Measurements from ENCODE around the gene INSC. TPM values are rescaled to one million over a fixed set of nuclear protein-coding genes. Genes with fewer than 3 reads are reported as not detected.

INSC gene
- total RNA-seq, 1 donor from 2014 or later = 8.3 TPM

DNA sequence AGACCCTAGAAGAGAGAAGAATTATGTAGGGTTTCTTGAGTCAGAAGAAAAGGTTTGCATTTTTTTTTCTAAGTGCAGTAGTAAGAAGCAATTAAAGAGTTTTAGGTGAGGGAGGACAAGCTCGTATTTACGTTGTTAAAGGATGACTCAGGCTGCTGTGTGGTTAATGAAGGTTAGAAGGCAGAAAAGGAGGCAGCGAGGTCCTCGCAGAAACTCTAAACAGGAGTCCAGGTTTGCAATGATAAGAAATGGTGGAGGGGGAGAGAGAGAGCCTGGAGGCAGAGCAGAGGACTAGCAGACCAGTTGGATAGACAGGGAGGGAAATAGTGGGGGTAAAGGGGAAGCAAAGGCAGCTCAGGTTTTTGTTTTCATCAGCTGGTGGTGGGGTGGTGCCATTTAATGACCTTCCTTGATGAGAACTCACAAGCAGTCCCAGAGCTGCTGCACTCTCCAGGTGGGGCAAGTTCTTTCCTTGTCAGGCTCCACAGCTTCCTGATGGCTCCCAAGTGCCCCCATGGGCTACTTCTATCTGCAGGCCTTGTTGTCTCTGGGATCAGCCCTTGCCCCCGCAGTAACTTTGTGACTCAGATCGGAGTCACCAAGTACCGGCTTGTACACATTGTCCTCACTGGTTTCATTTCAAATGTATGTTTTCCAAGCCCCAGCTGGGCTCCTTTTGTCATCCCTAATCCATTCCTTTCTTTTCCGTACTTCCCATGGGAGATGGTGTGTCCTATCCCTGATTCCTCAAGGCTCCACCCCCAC is 8.3 kb upstream of the INSC start:
- DNase-seq (ENCODE audit: low spot score) = no peak
- ATAC-seq = no peak
- intact Hi-C loops (cut with DNase I) = no loop called here

DNA sequence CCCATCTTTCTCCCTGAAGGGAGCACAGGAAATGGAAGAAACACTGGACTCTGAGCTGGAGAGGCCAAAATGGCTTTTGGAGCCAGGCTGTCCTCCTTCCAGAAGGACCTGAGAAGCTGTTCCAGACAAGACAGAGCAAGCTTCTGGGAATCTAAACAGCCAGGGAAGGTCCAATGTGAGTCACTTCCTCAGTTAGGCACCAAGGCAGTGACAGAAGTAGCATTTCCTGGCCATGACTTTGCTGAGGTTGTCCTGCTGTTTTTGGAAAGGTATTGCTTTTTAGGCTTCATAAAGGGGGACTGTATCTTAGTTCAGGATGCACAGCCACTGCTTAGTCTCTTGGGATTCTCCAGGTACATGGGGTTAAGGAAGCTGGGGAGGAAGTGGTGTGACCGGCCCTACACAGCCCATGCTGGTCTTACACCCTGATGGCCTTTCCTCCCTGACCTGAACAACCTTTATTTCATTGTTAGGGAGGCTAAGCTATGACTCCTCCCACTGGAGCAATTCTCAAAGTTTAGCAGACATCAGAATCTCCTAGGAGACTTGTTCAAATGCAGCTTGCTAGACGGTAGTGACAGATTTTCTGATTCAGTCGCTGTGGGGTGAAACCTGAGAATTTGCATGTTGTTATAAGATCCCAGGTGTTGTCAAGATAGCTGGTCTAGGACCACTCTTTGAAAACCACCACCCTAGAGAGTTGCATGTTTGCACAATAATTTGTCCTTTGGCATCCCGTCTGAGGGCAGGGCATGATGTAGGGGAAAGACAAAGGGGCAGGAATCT is 6.8 kb upstream of the INSC start:
- no peak for ATAC-seq
- intact Hi-C loops (cut with DNase I) = no loop called here
- DNase-seq (ENCODE audit: low spot score) = no peak

DNA sequence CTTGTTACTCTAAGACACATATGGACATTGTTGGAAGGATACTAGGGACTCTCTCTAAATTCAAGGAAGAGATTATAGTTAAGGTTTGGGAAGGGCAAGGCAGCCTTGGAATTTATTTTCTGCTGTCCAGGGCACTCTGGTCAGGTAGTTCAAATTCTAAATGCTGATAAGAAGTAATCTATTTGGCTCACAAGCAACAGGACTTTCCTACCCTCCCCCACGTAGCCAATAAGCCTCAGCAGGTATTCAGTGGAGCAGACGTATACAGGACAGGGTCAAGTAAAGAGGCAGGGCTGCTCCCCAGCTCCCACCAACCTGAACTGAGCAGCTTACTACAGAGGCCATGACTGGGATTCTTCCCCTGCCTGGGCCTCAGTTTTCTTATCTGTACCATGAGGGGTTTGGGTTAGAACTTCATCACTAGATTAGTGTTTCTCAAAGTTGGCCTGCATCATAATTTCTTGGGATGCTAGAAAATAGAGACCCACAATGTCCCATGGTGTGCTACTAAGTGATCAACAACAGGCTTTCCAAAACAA is 6.1 kb upstream of the INSC start:
- DNase-seq (ENCODE audit: low spot score) (no peak), ATAC-seq (no peak)
- intact Hi-C loops (cut with DNase I) = no loop called here

DNA sequence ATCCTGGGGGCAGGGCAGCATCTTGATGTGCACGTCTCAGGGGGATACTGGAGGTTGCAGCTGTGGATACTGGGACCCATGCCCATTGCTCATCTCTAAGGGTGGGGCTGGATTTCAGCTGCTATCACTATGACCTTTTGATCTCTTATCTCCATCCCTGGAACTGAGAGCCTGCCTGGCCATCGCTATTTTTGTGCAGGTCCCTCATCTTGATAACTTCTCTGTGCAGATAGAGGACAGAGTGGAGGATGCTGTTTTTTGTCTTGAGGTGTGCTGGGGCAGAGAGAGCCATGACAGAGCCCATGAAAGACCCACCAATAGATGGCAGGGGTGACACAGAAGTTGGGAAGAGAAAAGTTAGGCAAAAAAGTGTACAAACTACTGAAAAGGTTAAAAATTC is 5.1 kb upstream of the INSC start:
- ATAC-seq = no peak
- intact Hi-C loops (cut with DNase I) = no loop called here

DNA sequence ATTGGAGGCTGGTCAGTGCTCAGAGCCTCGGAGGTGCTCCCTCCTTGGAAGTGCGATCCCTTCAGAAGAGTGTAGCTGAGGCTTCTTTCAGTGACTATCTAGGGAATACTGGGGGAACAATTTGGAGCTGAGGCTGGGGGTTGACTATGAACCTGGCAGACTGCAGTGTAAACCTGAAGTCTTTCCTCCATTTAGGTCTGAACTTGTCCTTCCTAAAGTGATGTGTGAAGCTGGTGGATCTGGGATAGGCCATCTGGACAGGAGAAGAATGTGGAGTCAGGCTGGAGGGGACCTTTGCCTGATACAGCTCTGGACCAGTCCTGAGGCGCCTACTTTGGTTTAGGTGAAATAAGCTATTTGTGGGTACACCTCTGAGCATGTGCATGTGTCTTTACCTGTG is 3.5 kb upstream of the INSC start:
- no peak for ATAC-seq
- intact Hi-C loops (cut with DNase I) = no loop called here
- no peak for DNase-seq (ENCODE audit: low spot score)

More for the DNA sequence above, 5.1 kb upstream of the INSC start:
- DNase-seq (ENCODE audit: low spot score) = no peak

DNA sequence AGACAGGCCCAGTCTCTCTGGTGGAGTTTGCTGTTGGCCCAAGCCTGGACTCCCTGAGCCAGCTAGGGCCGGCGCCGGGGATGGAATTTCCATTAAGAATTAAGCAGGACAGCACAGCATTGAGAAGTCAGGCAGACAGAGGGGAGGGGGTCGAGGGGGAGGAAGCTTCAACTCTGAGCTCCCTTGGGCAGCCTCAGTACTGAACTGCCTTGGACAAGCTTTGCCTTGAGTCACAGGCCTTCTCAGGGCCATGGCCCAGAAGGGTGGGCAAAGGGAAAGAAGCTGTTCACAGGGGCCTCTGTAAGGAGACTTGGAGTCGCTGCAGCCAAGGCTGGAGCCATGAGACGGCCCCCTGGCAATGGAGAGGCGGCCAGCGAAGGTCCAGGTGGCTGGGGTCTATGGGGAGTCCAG is 2.6 kb upstream of the INSC start:
- no peak for ATAC-seq
- intact Hi-C loops (cut with DNase I) = no loop called here
- no peak for DNase-seq (ENCODE audit: low spot score)

DNA sequence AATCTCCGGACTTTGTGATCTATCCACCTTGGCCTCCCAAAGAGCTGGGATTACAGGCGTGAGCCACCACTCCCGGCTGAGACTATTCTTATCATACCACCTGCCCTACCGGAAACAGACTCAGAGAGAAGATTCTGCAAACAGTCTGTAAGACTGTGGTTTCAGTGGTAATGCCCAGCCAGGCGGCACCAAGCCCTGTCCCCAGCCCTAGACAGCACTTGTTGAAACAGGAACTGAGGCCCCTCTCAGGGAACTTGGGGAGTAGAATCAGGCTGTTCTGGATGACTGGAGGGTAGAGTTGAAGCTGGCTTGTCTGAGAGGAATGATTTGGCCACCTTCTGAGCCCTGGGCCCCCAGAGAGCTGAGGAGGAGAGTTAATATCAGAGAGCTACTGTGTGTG is 1.3 kb upstream of the INSC start:
- ATAC-seq (no peak), DNase-seq (ENCODE audit: low spot score) (no peak)
- intact Hi-C loops (cut with DNase I) = no loop called here

DNA sequence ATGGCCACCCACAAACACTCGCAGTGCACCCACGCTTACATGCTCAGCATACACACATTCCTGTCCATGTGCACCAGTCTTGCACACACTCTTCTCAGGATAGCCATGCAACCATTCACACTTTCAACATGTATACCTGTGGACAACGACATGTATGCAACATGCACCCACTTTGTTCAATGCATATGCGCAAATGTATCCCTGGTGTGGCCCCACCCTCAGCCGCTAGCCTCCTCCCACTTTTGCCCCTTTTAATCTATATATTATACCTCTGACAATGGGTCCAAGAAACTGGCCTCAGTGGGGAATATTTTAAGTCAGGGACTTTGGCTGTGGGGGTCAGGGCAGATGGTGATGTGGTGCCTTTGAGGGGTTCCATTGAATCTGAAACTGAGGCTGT is 963 bp downstream of the INSC start:
- intact Hi-C loops (cut with DNase I) = no loop called here
- DNase-seq (ENCODE audit: low spot score) = no peak
- no peak for ATAC-seq

DNA sequence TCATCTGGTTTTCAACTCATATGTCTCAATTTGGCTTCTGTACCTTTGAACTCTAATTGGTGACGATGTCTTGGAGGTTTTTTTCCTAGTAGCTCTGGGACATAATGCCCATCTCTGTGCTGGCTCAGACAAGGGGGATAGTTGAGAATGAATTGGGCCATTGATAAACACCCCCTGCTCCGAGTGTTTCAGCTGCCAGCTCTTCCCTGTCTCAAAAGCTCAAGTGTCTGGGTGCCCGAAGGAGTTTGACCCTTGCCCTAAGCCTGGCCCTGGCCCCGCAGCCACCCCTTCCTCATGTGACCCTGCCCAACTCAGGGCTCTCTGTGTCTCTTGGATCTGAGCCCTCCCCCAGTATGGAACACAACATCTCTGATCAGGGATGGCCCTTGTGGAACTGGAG is 3.0 kb downstream of the INSC start:
- ATAC-seq (peak; percentile 66), DNase-seq (ENCODE audit: low spot score) (peak; percentile 63)
- intact Hi-C loops (cut with DNase I) = no loop called here

DNA sequence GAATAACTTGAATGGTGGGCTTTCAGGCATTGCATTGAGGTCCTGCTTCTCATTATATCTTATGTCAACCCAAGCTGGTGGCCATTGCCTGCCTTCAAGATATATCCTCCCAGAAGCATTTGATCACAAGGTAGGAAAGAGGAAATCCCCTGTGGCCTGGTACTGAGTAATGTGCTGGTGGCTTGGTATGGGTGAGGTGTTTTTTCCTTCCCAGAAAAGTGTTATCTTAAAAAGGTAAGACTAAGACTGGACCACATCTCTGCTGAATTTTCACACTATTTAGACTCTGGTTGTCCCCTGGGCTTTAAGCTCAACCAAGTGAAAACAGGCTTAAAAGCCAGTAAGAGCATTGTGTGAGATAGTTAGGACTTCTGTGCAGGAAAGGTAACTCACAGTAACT is 3.7 kb downstream of the INSC start:
- ATAC-seq (no peak), DNase-seq (ENCODE audit: low spot score) (no peak)
- intact Hi-C loops (cut with DNase I) = no loop called here

DNA sequence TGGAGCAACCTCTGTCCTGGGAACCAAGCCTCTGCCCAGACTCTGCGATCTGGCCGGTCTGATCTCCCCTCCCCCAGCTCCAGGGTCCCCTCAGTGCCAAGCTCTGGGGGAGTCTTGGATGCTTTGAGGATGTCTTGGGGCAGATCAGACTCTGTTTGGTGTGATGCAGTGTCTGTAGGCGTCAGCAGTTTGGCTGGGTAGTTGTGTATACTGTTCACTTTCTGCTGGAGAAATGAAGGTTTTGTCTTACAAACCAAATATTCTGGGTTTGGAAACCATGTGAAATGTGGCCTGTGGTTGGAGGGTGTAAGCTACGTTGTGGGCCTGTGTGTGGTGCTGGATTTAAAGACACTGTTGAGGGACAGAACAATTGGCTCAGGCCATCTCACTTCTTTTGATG is 4.6 kb downstream of the INSC start:
- ATAC-seq (no peak), DNase-seq (ENCODE audit: low spot score) (no peak)
- intact Hi-C loops (cut with DNase I) = no loop called here

DNA sequence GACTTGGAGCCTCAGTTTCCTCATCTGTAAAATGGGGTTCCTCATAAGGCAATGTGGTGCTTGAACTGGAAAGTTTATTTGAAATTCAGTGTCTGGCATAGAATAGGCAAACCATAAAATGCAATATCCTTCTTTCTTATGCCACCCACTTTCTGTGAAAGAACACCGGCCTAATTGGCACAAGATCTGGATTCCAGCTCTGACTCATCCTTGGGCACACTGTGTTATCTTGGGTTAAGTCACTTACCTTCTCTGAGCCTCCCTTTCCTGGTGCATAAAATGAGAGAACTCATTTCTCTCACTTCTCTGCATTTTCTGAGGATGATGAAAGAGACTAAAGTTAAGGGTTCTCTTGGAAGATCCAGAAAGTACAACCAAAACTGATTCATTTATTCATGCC is 5.1 kb downstream of the INSC start:
- DNase-seq (ENCODE audit: low spot score) (no peak), ATAC-seq (no peak)
- intact Hi-C loops (cut with DNase I) = no loop called here

DNA sequence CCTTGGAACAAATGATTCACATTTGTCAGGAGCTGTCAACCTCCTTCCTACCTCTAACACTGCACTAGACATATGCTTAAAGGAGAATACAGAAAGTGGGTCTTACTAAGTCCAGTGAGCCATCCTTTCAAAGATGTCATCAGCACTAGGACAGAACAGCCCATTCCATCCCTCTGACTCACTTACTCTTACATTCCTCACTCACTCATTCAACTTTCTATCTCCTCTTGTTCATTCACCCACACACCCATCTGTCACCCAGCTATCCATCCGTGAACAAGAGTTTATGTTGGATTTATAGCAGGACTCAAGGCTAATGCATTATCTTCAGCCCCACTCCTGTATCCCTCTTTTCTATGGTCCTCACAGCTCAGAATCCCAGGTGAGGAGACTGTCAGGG is 9.1 kb downstream of the INSC start:
- intact Hi-C loops (cut with DNase I) = no loop called here
- no peak for DNase-seq (ENCODE audit: low spot score)
- ATAC-seq = no peak

DNA sequence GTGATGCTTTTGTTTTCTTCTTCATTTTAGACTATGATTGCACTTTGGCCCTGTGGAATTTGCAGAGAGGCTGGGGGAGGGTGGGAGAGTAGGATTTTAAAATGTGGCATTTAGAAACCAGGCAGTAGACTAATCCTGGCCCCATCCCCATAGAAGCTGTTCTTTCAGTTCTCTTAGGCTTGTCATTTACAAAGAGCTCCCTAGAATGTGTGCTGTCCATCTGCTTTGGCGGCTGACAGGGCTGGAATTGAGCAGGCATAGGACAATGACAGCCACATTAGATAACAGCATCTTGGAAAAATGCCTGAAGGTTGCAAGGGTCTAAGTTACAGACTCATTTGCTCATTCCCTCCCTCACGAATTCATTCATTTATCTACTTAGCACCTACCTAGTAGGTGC is 9.8 kb downstream of the INSC start:
- intact Hi-C loops (cut with DNase I) = no loop called here
- DNase-seq (ENCODE audit: low spot score) (no peak), ATAC-seq (no peak)

DNA sequence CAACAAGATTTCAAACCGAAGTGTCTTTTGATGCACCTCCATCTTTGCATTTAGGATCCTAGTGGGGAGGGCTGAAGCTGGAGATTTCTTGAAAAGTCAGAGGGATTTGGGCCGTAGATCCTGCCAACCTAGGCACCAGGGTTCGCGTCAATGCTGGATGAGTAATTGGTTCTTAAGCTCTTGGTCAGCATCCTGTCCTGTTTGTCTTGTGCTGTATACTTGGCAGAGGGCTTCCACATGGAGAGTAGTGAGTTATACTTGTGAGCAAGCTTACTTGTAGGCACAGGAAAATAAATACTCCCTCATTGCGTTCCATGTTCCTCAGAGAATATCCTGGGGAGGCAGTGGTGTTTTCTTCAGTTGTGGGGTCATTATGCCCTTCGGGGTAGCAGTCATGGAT is 12.6 kb downstream of the INSC start:
- no peak for ATAC-seq

DNA sequence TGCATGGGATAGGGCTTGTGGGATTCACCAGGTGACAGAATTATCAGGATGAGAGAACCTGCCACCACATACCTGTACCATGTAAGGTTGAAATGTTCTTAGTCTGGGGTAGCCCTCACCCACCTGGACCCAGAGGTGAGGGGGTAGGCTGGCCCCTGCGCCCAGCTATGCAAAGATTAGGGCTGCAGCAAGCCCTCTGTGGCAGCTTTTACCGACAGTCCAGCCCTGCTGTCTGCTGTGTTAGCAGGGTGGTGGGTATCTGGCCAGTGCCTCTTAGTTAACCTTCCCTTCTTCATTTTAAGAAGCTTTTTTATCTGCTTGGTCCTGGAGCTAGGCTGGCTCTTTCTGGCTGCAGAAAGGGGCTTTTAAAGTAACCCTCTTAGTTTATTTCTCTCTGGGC is 13.9 kb downstream of the INSC start:
- intact Hi-C loops (cut with DNase I) = no loop called here
- no peak for ATAC-seq

More for the DNA sequence above, 12.6 kb downstream of the INSC start:
- intact Hi-C loops (cut with DNase I) = no loop called here
- no peak for DNase-seq (ENCODE audit: low spot score)

DNA sequence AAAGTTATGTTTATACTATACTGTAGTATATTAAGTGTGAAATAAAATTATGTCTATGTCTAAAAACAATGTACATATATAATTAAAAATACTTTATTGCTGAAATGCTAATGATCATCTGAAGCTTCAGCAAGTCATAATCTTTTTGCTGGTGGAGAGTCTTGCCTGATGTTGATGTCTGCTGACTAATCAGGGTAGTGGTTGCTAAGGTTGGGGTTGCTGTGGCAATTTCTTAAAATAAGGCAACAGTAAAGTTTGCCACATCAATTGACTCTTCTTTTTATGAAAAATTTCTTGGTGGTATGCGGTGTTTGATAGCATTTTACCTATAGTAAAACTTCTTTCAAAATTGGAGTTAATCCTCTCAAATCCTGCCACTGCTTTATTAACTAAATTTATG is 21.4 kb downstream of the INSC start:
- intact Hi-C loops (cut with DNase I) = no loop called here
- DNase-seq (ENCODE audit: low spot score) = no peak
- ATAC-seq = no peak

More for the DNA sequence above, 13.9 kb downstream of the INSC start:
- DNase-seq (ENCODE audit: low spot score) = no peak

DNA sequence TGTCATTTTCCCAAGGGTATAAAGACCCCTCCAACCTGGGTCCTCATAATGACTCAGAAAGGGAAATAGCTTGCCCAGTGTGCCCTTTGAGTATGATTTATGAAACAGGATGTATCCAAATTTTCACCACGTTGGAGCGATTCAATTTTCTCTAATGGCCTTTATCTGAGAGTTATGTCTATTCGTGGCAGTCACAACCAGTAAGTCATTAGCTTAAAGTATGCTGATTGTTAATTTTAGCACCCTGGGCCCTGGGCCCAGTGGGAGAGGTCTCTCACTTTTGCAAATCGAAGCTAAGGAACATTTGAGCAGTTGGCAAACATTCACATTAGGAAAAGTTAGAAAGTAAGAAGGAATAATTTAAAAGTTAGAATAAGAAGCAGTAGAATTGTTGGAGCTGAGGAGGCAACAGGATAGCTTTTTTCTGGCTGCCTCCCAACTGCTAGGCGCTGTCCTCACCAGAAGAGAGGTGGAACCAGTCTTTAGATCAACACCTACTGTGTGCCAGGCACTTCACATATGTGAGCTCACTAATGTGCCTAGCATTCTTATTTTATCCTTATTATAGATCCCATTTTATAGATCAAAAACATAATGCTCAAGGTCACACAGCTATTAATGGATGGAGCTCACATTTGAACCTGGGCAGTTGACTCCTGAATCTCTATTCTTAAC is 24.5 kb downstream of the INSC start:
- DNase-seq (ENCODE audit: low spot score) = no peak
- intact Hi-C loops (cut with DNase I) = no loop called here
- ATAC-seq = no peak

DNA sequence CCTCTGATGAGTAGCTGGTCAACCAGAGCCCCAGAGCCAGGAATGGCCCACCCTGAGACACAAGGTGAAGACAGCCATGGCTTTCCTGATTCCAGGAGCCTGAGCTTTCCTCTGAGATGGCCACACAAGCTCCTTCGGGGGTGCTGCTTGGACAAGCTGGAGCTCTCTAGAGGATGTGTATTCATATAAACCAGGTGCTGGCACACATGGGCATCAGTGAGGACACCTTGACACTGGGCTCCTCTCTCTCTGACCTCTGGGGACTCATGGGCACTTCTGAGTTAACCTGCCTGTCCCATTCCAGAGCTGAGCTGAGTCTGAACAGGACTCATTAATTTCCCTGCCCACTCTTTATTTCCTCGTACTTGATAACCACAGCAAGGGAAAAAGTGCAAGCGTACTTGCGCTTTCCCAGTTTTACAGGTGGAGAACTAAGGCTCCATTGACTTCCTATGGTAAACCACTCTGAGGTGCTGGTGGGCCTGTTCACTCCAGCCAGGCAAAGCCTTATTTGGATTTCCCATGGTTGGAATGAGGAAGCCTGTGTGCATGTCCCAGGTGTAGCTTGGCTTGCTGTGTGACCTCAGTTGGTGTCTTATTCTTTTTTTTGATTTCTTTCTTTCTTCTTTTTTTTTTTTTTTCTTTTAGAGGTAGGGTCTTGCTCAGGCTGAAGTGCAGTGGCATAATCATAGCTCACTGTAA is 25.4 kb downstream of the INSC start:
- intact Hi-C loops (cut with DNase I) = no loop called here
- ATAC-seq (no peak), DNase-seq (ENCODE audit: low spot score) (no peak)

Data from sciatic nerve (tissue), 2 donors.